GM19438 (cell line): Measurements from ENCODE around the gene GRIN3A.
"Not testable (repeated sequence)": the region's sequence is repeated elsewhere in the genome, so short reads cannot be mapped to it uniquely, and the experiment has no call there.

Experiments
- ATAC-seq: cut with Tn5 transposase; IDR thresholded peaks from one replicate; pipeline ENCODE4 v1.9.1; 2021; ENCODE audit warnings: low read depth; ENCODE audit not compliant: unreplicated experiment

GRIN3A gene

GRCh38 chr9:101738566-101739183, at the start of gene GRIN3A:
Gene GRIN3A, minus strand, starts transcription at chr9:101738647. Its CDS starts 668 bp downstream, at chr9:101737979.
- ATAC-seq: no peak

- no peak for ATAC-seq
Measured at GRCh38 chr9:101787891-101788290, 49.4 kb upstream of the GRIN3A start.

DNA sequence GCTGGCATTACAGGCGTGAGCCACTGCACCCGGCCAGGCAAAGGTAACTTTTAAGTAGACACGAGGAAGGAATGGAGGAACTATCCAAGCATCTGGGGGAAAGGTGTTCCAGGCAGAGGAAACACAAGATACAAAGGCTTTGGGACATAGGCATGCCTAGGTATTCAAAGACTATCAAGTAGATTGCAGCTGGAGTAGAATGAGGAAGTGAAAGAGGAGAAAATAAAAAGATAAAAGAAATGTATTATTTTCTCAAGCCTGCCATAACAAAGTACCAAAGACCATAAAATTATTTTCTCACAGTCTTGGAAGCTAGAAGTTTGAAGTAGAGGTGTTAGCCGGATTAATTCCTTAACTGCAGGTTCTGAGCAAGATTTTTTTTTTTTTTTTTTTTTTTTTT, 39.9 kb upstream of the GRIN3A start:
- ATAC-seq: no peak

- no peak for ATAC-seq
Measured at GRCh38 chr9:101764472-101764871, 26.0 kb upstream of the GRIN3A start.

- no peak for ATAC-seq
Measured at GRCh38 chr9:101758304-101758930, 20.0 kb upstream of the GRIN3A start.

DNA sequence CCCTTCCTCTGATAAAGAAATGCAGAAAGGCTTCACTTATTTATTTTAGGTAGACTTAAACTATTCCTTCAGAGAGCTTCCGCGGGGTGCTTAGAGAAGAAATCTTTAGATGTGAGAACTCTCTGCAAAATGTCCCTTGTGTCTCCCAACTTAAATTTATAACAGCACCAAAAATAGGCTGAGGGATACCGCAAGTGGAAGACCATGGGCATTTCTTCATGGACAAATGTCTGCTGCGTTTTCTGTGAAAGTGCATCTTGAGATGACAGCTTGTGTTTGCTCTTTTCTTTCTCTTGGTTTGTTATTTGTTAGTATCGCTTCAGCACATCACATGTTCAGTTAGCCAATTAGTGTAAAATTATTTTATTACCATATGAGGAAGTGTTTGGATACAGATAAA, 15.3 kb upstream of the GRIN3A start:
- no peak for ATAC-seq

GRCh38 chr9:101751895-101752294, 13.4 kb upstream of the GRIN3A start:
- no peak for ATAC-seq

DNA sequence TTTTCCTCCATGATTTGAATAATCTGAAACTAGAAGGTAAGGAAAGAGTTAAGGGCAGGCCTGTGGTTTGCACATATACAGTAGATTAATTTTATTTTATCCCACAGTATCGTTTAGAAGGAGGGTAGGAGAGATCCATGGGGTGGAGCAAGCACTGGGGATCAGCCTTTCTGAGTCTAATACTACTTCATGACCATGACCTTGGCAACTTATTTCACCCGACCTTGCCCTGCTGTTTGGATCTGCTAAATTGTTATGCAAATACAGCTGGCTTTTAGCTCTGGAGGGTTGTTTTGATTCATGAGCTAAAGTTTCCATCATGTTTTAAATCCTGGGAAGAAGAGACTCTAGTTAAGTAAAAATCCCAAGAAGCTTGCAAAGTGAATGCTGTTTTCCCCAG, 864 bp upstream of the GRIN3A start:
- ATAC-seq: no peak

DNA sequence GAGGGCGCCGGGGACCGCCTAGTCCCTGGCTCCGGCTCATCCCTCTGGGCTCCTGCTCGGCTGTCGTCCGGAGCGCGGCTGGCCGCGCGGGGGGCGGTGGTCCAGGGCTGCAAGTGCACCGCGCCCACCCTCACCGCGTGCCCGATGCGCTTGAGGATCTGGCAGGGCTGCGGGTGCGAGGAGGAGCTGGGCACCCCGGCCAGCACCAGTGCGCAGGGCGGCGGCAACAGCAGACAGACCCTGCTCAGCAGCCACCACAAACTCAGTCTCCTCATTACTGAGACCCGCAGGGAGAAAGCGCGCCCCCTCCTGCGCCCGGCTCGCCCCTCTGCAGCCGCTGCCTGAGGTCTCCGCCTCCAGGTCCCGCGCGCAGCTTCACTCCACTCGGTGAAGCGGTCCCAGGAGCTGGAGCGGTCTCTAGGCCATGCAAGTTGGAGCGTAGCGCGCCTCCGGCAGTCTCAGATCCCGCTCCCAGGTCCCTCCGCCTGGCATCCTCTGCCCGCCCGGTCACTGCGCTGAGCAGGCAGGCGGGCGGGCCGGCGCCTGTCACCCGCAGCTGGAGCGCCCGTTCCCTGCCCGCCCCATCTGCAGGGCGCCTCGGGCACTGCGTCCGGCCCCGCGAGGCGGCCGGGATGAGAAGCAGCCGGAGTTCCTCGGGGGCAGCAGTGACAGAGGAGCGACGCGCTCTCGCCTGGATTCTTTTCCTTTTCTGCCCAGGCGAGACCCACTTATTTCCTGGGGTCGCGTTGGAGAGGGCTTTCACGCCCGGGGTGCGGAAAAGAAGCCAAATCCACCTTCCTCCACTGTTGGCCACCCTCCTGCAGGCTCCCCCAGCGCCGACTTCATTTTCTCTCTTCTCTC, 512 bp downstream of the GRIN3A start:
- ATAC-seq: no peak

GRCh38 chr9:101737165-101737704, 1.2 kb downstream of the GRIN3A start:
- ATAC-seq: no peak

- ATAC-seq: no peak
Measured at GRCh38 chr9:101736717-101737116, 1.7 kb downstream of the GRIN3A start.

GRCh38 chr9:101731429-101731828, 7.0 kb downstream of the GRIN3A start:
- ATAC-seq: no peak

DNA sequence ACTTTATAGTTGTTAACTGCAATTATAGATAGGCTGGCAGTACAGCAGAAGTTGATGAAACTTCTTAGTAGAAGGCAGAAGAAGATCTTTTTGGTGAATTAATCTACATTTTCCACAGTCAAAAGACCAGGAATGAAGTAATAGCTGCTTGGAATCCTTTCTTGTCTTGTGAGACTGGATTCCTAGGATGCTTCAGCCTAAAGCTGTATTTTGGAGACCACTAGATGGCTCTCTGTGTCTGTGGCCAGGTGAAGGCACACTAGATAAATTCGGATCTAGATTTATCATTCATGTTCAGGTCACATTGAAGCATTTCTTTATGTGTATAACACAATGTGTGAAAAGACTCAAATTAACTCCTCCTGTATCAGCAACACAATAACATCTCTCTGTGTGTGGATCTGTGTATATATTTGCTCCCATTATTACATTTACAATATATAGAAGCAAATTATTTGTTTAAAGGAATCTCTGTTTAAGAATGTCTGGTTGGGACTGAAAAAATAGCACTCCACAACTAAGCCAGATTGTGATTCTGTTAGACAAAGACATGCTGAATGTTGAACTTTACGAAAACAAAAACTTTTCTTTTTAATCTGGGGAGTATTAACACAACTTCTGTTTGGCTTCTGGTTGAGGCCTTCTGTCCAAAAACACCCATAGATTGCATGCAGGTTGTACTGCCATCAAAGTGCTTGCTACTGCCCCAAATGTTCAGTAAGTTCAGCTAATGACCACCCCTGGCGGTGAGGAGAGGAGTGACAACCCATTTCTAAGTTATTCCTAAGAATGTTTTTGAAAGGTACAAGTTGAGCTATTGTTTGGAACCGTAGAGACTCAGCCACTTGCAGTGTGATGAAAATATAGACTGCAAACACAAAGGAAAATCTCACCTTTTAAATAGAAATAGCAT, 10.6 kb downstream of the GRIN3A start:
- no peak for ATAC-seq

GRCh38 chr9:101724271-101724670, 14.2 kb downstream of the GRIN3A start:
- not testable (repeated sequence) for ATAC-seq

DNA sequence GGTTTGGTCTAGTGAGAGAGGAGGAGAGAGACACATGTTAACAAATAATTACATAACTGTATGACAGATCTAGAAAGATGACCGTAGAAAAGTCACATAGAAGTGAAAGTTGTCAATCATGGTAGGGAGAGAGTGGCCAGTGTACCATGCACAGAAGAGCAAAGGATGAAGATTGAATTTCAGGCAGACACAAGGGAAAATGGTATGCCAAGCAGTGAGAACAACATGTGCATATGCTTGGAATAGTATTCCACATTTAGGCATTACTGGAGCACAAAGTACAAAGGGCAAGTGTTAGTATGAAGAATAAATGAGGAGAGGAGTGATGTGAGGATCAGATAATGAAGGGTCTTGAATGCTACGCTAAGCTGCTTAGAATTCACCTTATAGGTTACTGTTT, 20.3 kb downstream of the GRIN3A start:
- ATAC-seq: no peak

- ATAC-seq: no peak
Measured at GRCh38 chr9:101716629-101717028, 21.8 kb downstream of the GRIN3A start.

GRCh38 chr9:101711330-101711941, 27.0 kb downstream of the GRIN3A start:
- ATAC-seq: no peak

DNA sequence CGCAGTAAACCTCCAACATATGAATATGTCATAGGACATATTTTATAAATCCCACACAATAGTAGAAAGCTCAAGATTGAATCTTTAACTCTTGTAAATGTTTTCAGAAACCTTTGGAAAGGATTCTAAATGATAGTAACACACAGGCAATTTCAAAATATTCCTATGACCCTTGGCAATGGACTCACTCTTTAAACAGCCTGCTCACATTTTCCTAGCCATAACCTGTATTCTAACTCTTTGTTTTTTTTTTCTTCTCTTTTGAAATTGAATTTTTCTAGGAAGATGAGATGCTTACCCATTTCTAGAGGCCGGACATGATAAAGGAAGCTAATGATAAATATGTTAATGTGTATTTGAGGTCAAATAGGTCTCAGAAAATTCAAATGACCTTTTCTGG, 29.6 kb downstream of the GRIN3A start:
- ATAC-seq: no peak

DNA sequence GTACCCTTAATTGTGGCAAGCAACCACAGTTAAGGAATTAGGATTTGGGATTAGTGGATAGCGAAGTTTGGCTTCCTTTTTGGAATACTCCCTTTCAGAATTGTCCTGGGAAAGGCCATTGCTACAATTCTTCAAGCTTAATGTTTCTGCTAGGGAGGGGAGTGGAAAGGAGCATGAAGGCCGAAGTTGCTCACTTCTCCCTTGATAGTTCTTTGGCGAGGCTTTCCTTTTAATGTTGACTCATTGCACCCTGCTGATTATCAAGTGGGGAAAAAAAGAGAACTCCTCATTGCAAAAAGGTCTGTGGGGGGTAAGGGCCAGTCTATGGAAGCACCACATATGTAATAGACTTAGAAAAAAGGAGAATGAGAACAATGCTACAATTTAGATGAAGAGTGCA, 30.7 kb downstream of the GRIN3A start:
- ATAC-seq: no peak

- ATAC-seq: no peak
Measured at GRCh38 chr9:101706997-101707396, 31.4 kb downstream of the GRIN3A start.
